Pancreas (tissue), 10 donors: ENCODE data around the gene INO80B. TPM values are rescaled to one million over a fixed set of nuclear protein-coding genes. Genes with fewer than 3 reads are reported as not detected.
"Not testable (repeated sequence)": the region's sequence is repeated elsewhere in the genome, so short reads cannot be mapped to it uniquely, and the experiment has no call there.

Experiments used
- ATAC-seq, 4 donors: fragments of 200-7000 bp; cut with Tn5 transposase; one replicate each; pipeline versions ENCODE4 v1.8.0 to v1.9.1; 2020; ENCODE audit warnings: mild to moderate bottlenecking in 4 of 4, moderate library complexity in 4 of 4
- DNase-seq, 6 donors: peaks; one replicate each; pipeline ENCODE4 v3.0.0-alpha.2; 2020
- FAIRE-seq: peaks from 2 replicates; lab custom pipeline; 2012; peaks lifted over from hg19 to GRCh38; lab: Jason Lieb, UNC
- H3K27ac ChIP-seq, 4 donors: fragments of 200-600 bp; sonication (generic); 1 replicate in 3 of 4; 2 replicates in 1 of 4; pipeline versions ENCODE4 v1.5.0 to v1.8.0; 2020
- H3K27me3 ChIP-seq, 4 donors: fragments of 200-600 bp; one replicate each; pipeline ENCODE4 v1.8.0; 2021
- H3K36me3 ChIP-seq, 3 donors: fragments of 200-600 bp; sonication (generic) in 1 of 3; one replicate each; pipeline versions ENCODE4 v1.5.0 to v1.8.0; 2020 to 2021
- H3K4me1 ChIP-seq, 3 donors: fragments of 200-600 bp; one replicate each; pipeline ENCODE4 v1.8.0; 2021
- H3K4me3 ChIP-seq, 4 donors: fragments of 200-600 bp; sonication (generic) in 2 of 4; one replicate each; pipeline versions ENCODE4 v1.5.0 to v1.8.0; 2020 to 2021
- H3K9me3 ChIP-seq, 4 donors: fragments of 200-600 bp; one replicate each; pipeline ENCODE4 v1.8.0; 2021
- CTCF ChIP-seq, 4 donors: fragments of 200-600 bp; sonication (generic) in 3 of 4; IDR thresholded peaks; one replicate each; pipeline versions ENCODE4 v1.5.0 to v1.8.0; 2021; ENCODE audit warnings: antibody characterized with exemption in 4 of 4
- WGBS, 2 donors: extraction: QIAGEN DNeasy Blood & Tissue Kit; methylation state at CpG; one replicate each; pipeline ENCODE4 v1.1.7; 2013; 5-methylcytosine and 5-hydroxymethylcytosine counted together
- intact Hi-C, 3 donors: fragments of 100-400 bp; cut with DNase I; formaldehyde crosslinking; loops; one replicate each; pipeline versions ENCODE4 v1.11.1 to v1.14.2; 2022
- polyA plus RNA-seq, 2 donors: library from polyadenylated mRNA; stranded (reverse); fragments of 200-250 nt; gene quantifications; one replicate each; pipeline ENCODE4 v1.2.3, GENCODE V29; 2013
- total RNA-seq, 6 donors: library from RNA; stranded (reverse); fragmentation: NEBNext Ultra II Directional in 4 of 6; extraction: Animal tissue kit (Norgen Biotek cat#: 25700) in 4 of 6; gene quantifications; one replicate each; pipeline versions ENCODE4 v1.2.1 to v1.2.4, GENCODE V29; 2021 to 2023
- donor health status: healthy with polysubstance abuse.
- donor health status: DM: no; HTN: no; CAD: no; lungs with moderate emphysema.
- donor health status: DM: no; HTN: no; CAD: no.
- donor health status: control.
- donor health status: control.
- donor health status: Bipolar disorder and iron deficiency.
- donor health status: DM: yes; HTN: yes; CAD: no.
- donor health status: DM: no; HTN: no; CAD: no.
- donor health status: DM: no; HTN: no; CAD: no.
- donor health status: DM: yes; HTN: yes; CAD: no.

INO80B gene
- total and polyA plus RNA-seq, 8 donors = 17.1 to 68.7 (median 29.4) TPM

- FAIRE-seq (no peak), ATAC-seq (peak; percentile 8 to 34 (median 24)), DNase-seq (no peak)
- Histone ChIP-seq H3K4me3 (peak overlapping the region; percentile 70 to 80 (median 74)), H3K4me1 (peaks cover 0 to 22% (median 9%) of the 10 kb centered on the region in 3 donors), H3K9me3 (no peaks in the 10 kb centered on the region), H3K27ac (peak overlapping the region; percentile 94 to 99 (median 98)), H3K27me3 (no peaks in the 10 kb centered on the region), H3K36me3 (no peaks in the 10 kb centered on the region)
- intact Hi-C loops = no loop called here
- 5% methylated on average over 33 of the region's 33 CpGs for WGBS, 2 donors
- TF ChIP-seq CTCF (IDR thresholded peaks at IDR 0.05) = no peak
Observed at GRCh38 chr2:74441170-74441689, 13.7 kb upstream of the INO80B start.

GRCh38 chr2:74441690-74442482, 13.0 kb upstream of the INO80B start, which contains the start of gene RTKN:
TSS of gene RTKN (minus strand) at chr2:74441937. CDS start at chr2:74441816, 121 bp downstream.
- ATAC-seq (peak; percentile 69 to 81 (median 74)), DNase-seq (peak; percentile 78 to 91 (median 84)), FAIRE-seq (no peak)
- Histone ChIP-seq H3K4me1 (peaks cover 0 to 22% (median 9%) of the 10 kb centered on the region in 3 donors), H3K27ac (peak within 1 kb of the TSS; percentile 94 to 99 (median 98)), H3K36me3 (no peaks in the 10 kb centered on the region), H3K27me3 (no peaks in the 10 kb centered on the region), H3K4me3 (peak within 1 kb of the TSS; percentile 70 to 80 (median 74)), H3K9me3 (no peaks in the 10 kb centered on the region)
- 2 to 4% methylated on average over 60 to 75 of the region's 75 CpGs for WGBS, 2 donors
- TF ChIP-seq CTCF (IDR thresholded peaks at IDR 0.05) = no peak
- intact Hi-C loops = no loop called here

GRCh38 chr2:74442483-74443297, 12.2 kb upstream of the INO80B start:
- intact Hi-C loops, H3K27me3 ChIP-seq, ATAC-seq, H3K9me3 ChIP-seq, H3K36me3 ChIP-seq, DNase-seq, FAIRE-seq: not testable (repeated sequence)
- peak overlapping the region in 3 of 4 donors; percentile 70 to 80 (median 71) for H3K4me3 ChIP-seq
- H3K4me1 ChIP-seq = peaks cover 0 to 22% (median 9%) of the 10 kb centered on the region in 3 donors
- peak overlapping the region; percentile 94 to 99 (median 98) for H3K27ac ChIP-seq
- WGBS, 2 donors = 64 to 65% methylated on average over 16 of the region's 16 CpGs

GRCh38 chr2:74444498-74445318, 10.2 kb upstream of the INO80B start:
- ATAC-seq (no peak), FAIRE-seq (no peak), DNase-seq (no peak)
- peaks cover 0 to 7% (median 2%) of the 10 kb centered on the region in 3 donors for H3K4me1 ChIP-seq
- 47 to 51% methylated on average over 5 of the region's 5 CpGs for WGBS, 2 donors
- H3K27me3 ChIP-seq = no peaks in the 10 kb centered on the region
- intact Hi-C loops = no loop called here
- no peaks in the 10 kb centered on the region for H3K9me3 ChIP-seq
- no peaks in the 10 kb centered on the region for H3K36me3 ChIP-seq
- peak overlapping the region in 1 of 4 donors; percentile 5 for H3K27ac ChIP-seq
- no peak overlapping the region for H3K4me3 ChIP-seq
- TF ChIP-seq CTCF (IDR thresholded peaks at IDR 0.05) = no peak
